Adrenal gland (tissue), 12 donors: ENCODE measurements around the gene HCN4. TPM values are rescaled to one million over a fixed set of nuclear protein-coding genes. Genes with fewer than 3 reads are reported as not detected.

ENCODE experiments used
- DNase-seq, 7 donors: peaks; one replicate each; pipeline ENCODE4 v3.0.0-alpha.2; 2019 to 2020
- H3K27ac ChIP-seq, 5 donors: fragments of 200-600 bp; sonication (generic) in 4 of 5; 1 replicate in 3 of 5; 2 replicates in 2 of 5; pipeline versions ENCODE4 v1.5.1 to v1.8.0; 2016 to 2020; ENCODE audit warnings: mild to moderate bottlenecking in 1 of 5
- H3K27me3 ChIP-seq: fragments of 200-600 bp; 2 replicates; pipeline ENCODE4 v1.8.0; 2021
- H3K36me3 ChIP-seq, 2 donors: fragments of 200-600 bp; replicated peaks in 1 of 2; 1 replicate in 1 of 2; 2 replicates in 1 of 2; pipeline versions ENCODE4 v1.5.1 to v1.8.0; 2018 to 2022
- H3K4me1 ChIP-seq, 2 donors: fragments of 200-600 bp; replicated peaks in 1 of 2; 1 replicate in 1 of 2; 2 replicates in 1 of 2; pipeline versions ENCODE4 v1.5.1 to v1.8.0; 2018 to 2021
- H3K4me3 ChIP-seq, 4 donors: fragments of 200-600 bp; sonication (generic) in 3 of 4; one replicate each; pipeline ENCODE4 v1.5.1; 2016 to 2018
- H3K9me3 ChIP-seq, 3 donors: fragments of 200-600 bp; sonication (generic) in 1 of 3; replicated peaks in 1 of 3; 1 replicate in 2 of 3; 2 replicates in 1 of 3; pipeline versions ENCODE4 v1.5.1 to v1.8.0; 2016 to 2021
- CTCF ChIP-seq, 6 experiments: fragments of 450-650 bp in 4 of 6; fragments of 200-600 bp in 2 of 6; sonication (generic) in 1 of 6; IDR thresholded peaks; 1 replicate in 5 of 6; 2 replicates in 1 of 6; pipeline versions ENCODE4 v1.5.1 to v1.8.0; 2016 to 2021; ENCODE audit warnings: antibody characterized with exemption in 6 of 6, mild to moderate bottlenecking in 2 of 6, moderate library complexity in 1 of 6
- POLR2A ChIP-seq, 2 donors: fragments of 450-650 bp; IDR thresholded peaks; one replicate each; pipeline ENCODE4 v1.6.1; 2017; ENCODE audit warnings: antibody characterized with exemption in 2 of 2, mild to moderate bottlenecking in 2 of 2, moderate library complexity in 1 of 2
- WGBS, 4 donors: extraction: QIAGEN DNeasy Blood & Tissue Kit in 2 of 4; methylation state at CpG; one replicate each; pipeline versions ENCODE4 v1.1.5 to v1.1.7; 2013 to 2017; 5-methylcytosine and 5-hydroxymethylcytosine counted together
- intact Hi-C, 2 donors: fragments of 100-400 bp; cut with DNase I; formaldehyde crosslinking; loops; one replicate each; pipeline versions ENCODE4 v1.14.1 to v1.15.0; 2022 to 2023
- polyA plus RNA-seq, 3 donors: library from polyadenylated mRNA; stranded (reverse); fragments of 200-250 nt in 2 of 3; fragments of 350-450 nt in 1 of 3; fragmentation: Illumina TruSeq in 1 of 3; extraction: RNeasy Lipid Tissue Mini Kit (QIAGEN cat#74804) in 1 of 3; gene quantifications; one replicate each; pipeline ENCODE4 v1.2.3, GENCODE V29; 2013 to 2014
- total RNA-seq, 9 donors: library from RNA; depleted of rRNA in 4 of 9; stranded (reverse); fragments of >200 nt in 4 of 9; fragments of 120-200 nt in 1 of 9; fragmentation: NEBNext Ultra II Directional in 1 of 9; extraction: Animal tissue kit (Norgen Biotek cat#: 25700) in 1 of 9; gene quantifications; one replicate each; pipeline versions ENCODE4 v1.1.0 to v1.2.4, GENCODE V29; 2013 to 2023
- donor health status: healthy with polysubstance abuse.
- donor health status: Bipolar disorder and iron deficiency.
- donor health status: DM: yes; HTN: yes; CAD: no.
- donor health status: DM: no; HTN: no; CAD: no.
- donor health status: DM: no; HTN: no; CAD: no.
- donor health status: DM: yes; HTN: yes; CAD: no.

The HCN4 gene
- total and polyA plus RNA-seq, 12 donors, result 0.04 to 1.2 (median 0.27) TPM; not detected in 2

GRCh38 chr15:73337187-73337586, 31.6 kb downstream of the HCN4 start:
- H3K4me1 ChIP-seq, result no peaks in the 10 kb centered on the region
- no peak overlapping the region for H3K27ac ChIP-seq
- WGBS, 4 donors, result 82 to 85% (median 83%) methylated on average over 8 of the region's 8 CpGs
- H3K4me3 ChIP-seq, result no peak overlapping the region
- no peak for DNase-seq
- H3K36me3 ChIP-seq, result no peaks in the 10 kb centered on the region
- no peaks in the 10 kb centered on the region for H3K27me3 ChIP-seq
- H3K9me3 ChIP-seq, result no peaks in the 10 kb centered on the region
- TF ChIP-seq POLR2A (IDR thresholded peaks at IDR 0.05) (no peak), CTCF (IDR thresholded peaks at IDR 0.05) (no peak)
- intact Hi-C loops, result no loop called here

GRCh38 chr15:73336756-73337155, 32.0 kb downstream of the HCN4 start:
- H3K27me3 ChIP-seq, result no peaks in the 10 kb centered on the region
- TF ChIP-seq CTCF (IDR thresholded peaks at IDR 0.05) (no peak), POLR2A (IDR thresholded peaks at IDR 0.05) (no peak)
- no peaks in the 10 kb centered on the region for H3K36me3 ChIP-seq
- H3K4me3 ChIP-seq, result no peak overlapping the region
- H3K27ac ChIP-seq, result no peak overlapping the region
- H3K4me1 ChIP-seq, result no peaks in the 10 kb centered on the region
- 79 to 89% (median 83%) methylated on average over 7 of the region's 7 CpGs for WGBS, 4 donors
- no peaks in the 10 kb centered on the region for H3K9me3 ChIP-seq
- no peak for DNase-seq
- intact Hi-C loops, result no loop called here

- intact Hi-C loops, result no loop called here
- 76 to 85% (median 80%) methylated on average over 5 of the region's 5 CpGs for WGBS, 4 donors
Observed at GRCh38 chr15:73335471-73335870, 33.3 kb downstream of the HCN4 start.

GRCh38 chr15:73335026-73335425, 33.7 kb downstream of the HCN4 start:
- no peak for DNase-seq
- Histone ChIP-seq H3K36me3 (no peaks in the 10 kb centered on the region), H3K27ac (no peak overlapping the region), H3K27me3 (no peaks in the 10 kb centered on the region), H3K4me3 (no peak overlapping the region), H3K4me1 (no peaks in the 10 kb centered on the region), H3K9me3 (no peaks in the 10 kb centered on the region)
- whole genome bisulfite sequencing, 4 donors, result 74 to 85% (median 79%) methylated on average over 6 to 9 of the region's 9 CpGs
- intact Hi-C loops, result no loop called here
- TF ChIP-seq POLR2A (IDR thresholded peaks at IDR 0.05), result no peak
- no peak for TF ChIP-seq CTCF (IDR thresholded peaks at IDR 0.05)

More at GRCh38 chr15:73335471-73335870, 33.3 kb downstream of the HCN4 start:
- no peak overlapping the region for H3K27ac ChIP-seq
- TF ChIP-seq POLR2A (IDR thresholded peaks at IDR 0.05) (no peak), CTCF (IDR thresholded peaks at IDR 0.05) (no peak)
- no peaks in the 10 kb centered on the region for H3K4me1 ChIP-seq
- no peaks in the 10 kb centered on the region for H3K27me3 ChIP-seq
- H3K36me3 ChIP-seq, result no peaks in the 10 kb centered on the region
- no peak overlapping the region for H3K4me3 ChIP-seq
- DNase-seq, result no peak
- no peaks in the 10 kb centered on the region for H3K9me3 ChIP-seq
